Liver (tissue), 9 donors: ENCODE results near the gene SHC3. TPM values are rescaled to one million over a fixed set of nuclear protein-coding genes. Genes with fewer than 3 reads are reported as not detected.
A peak's percentile ranks its signal among the peaks of the same experiment; 100 is the strongest.

Experiments
- DNase-seq: peaks from one replicate; pipeline ENCODE4 v3.0.0-alpha.2; 2017; ENCODE audit warnings: low spot score
- H3K27ac ChIP-seq, 2 donors: one replicate each; pipeline ENCODE4 v1.7.0; 2013; ENCODE audit warnings: inconsistent platforms in 2 of 2, low read length in 2 of 2, control low read depth in 1 of 2, low read depth in 1 of 2, mild to moderate bottlenecking in 1 of 2
- H3K27me3 ChIP-seq, 4 donors: one replicate each; pipeline versions ENCODE4 v1.6.1 to v1.7.0; 2013; ENCODE audit warnings: low read length in 3 of 4, inconsistent platforms in 1 of 4, mild to moderate bottlenecking in 1 of 4, moderate library complexity in 1 of 4; ENCODE audit not compliant: control insufficient read depth in 4 of 4, insufficient read depth in 4 of 4
- H3K36me3 ChIP-seq, 4 donors: one replicate each; pipeline versions ENCODE4 v1.6.1 to v1.7.0; 2013; ENCODE audit warnings: low read length in 3 of 4, mild to moderate bottlenecking in 3 of 4, low read depth in 1 of 4, moderate library complexity in 1 of 4; ENCODE audit not compliant: control insufficient read depth in 4 of 4, insufficient read depth in 3 of 4
- H3K4me1 ChIP-seq, 4 donors: one replicate each; pipeline versions ENCODE4 v1.6.1 to v1.7.0; 2013; ENCODE audit warnings: low read length in 3 of 4, mild to moderate bottlenecking in 3 of 4, moderate library complexity in 1 of 4; ENCODE audit not compliant: control insufficient read depth in 4 of 4, insufficient read depth in 4 of 4
- H3K4me3 ChIP-seq, 3 donors: one replicate each; pipeline versions ENCODE4 v1.6.1 to v1.7.0; 2013; ENCODE audit warnings: low read length in 3 of 3, control low read depth in 1 of 3, low read depth in 1 of 3, mild to moderate bottlenecking in 1 of 3
- H3K9ac ChIP-seq, 2 donors: one replicate each; pipeline ENCODE4 v1.7.0; 2013; ENCODE audit warnings: low read length in 2 of 2, mild to moderate bottlenecking in 2 of 2, moderate library complexity in 2 of 2, control low read depth in 1 of 2, low read depth in 1 of 2
- H3K9me3 ChIP-seq, 4 donors: one replicate each; pipeline versions ENCODE4 v1.6.1 to v1.7.0; 2013; ENCODE audit warnings: low read length in 3 of 4; ENCODE audit not compliant: control insufficient read depth in 4 of 4
- ATF3 ChIP-seq: IDR thresholded peaks from 2 replicates; pipeline ENCODE4 v1.6.1; 2016; ENCODE audit warnings: antibody characterized with exemption
- CTCF ChIP-seq: fragments of 150-350 bp; IDR thresholded peaks from 2 replicates; pipeline ENCODE4 v1.5.1; 2017; ENCODE audit warnings: improper control_type of control experiment, low read depth, low read length; ENCODE audit not compliant: missing input control
- EGR1 ChIP-seq, 2 donors: IDR thresholded peaks; 2 replicates each; pipeline ENCODE4 v1.6.1; 2016 to 2018; ENCODE audit warnings: antibody characterized with exemption in 2 of 2, low read depth in 2 of 2
- FOXA1 ChIP-seq: IDR thresholded peaks from 2 replicates; pipeline ENCODE4 v1.6.1; 2016; ENCODE audit warnings: antibody characterized with exemption
- GABPA ChIP-seq, 2 donors: IDR thresholded peaks in 1 of 2; conservative IDR thresholded peaks in 1 of 2; 2 replicates each; pipeline ENCODE4 v1.6.1; 2016; ENCODE audit warnings: antibody characterized with exemption in 2 of 2, mild to moderate bottlenecking in 1 of 2, moderate library complexity in 1 of 2
- HNF4A ChIP-seq, 2 donors: conservative IDR thresholded peaks; 2 replicates each; pipeline ENCODE4 v1.6.1; 2016; ENCODE audit warnings: antibody characterized with exemption in 2 of 2, mild to moderate bottlenecking in 2 of 2
- JUND ChIP-seq, 2 donors: IDR thresholded peaks; 2 replicates each; pipeline ENCODE4 v1.6.1; 2016; ENCODE audit warnings: antibody characterized with exemption in 2 of 2
- MAX ChIP-seq: IDR thresholded peaks from 2 replicates; pipeline ENCODE4 v1.6.1; 2016; ENCODE audit warnings: antibody characterized with exemption
- RAD21 ChIP-seq, 2 donors: IDR thresholded peaks; 2 replicates each; pipeline ENCODE4 v1.6.1; 2016; ENCODE audit warnings: antibody characterized with exemption in 2 of 2, mild to moderate bottlenecking in 2 of 2
- REST ChIP-seq: IDR thresholded peaks from 2 replicates; pipeline ENCODE4 v1.6.1; 2016; ENCODE audit warnings: antibody characterized with exemption, mild to moderate bottlenecking
- RXRA ChIP-seq, 2 donors: IDR thresholded peaks; 2 replicates each; pipeline ENCODE4 v1.6.1; 2017 to 2018; ENCODE audit warnings: antibody characterized with exemption in 2 of 2, mild to moderate bottlenecking in 1 of 2
- TAF1 ChIP-seq: conservative IDR thresholded peaks from 2 replicates; pipeline ENCODE4 v1.6.1; 2016; ENCODE audit warnings: antibody characterized with exemption, mild to moderate bottlenecking
- YY1 ChIP-seq: IDR thresholded peaks from 2 replicates; pipeline ENCODE4 v1.6.1; 2016; ENCODE audit warnings: antibody characterized with exemption, mild to moderate bottlenecking
- ZBTB33 ChIP-seq: IDR thresholded peaks from 2 replicates; pipeline ENCODE4 v1.6.1; 2016; ENCODE audit warnings: antibody characterized with exemption
- WGBS: extraction: QIAGEN DNeasy Blood & Tissue Kit; methylation state at CpG from one replicate; pipeline ENCODE4 v1.1.7; 2013; 5-methylcytosine and 5-hydroxymethylcytosine counted together
- polyA plus RNA-seq, 2 donors: library from polyadenylated mRNA; stranded (reverse) in 1 of 2; unstranded in 1 of 2; fragments of 200-250 nt in 1 of 2; fragments of >200 nt in 1 of 2; fragmentation: Nextera tagmentation in 1 of 2; extraction: Ambion mirVana in 1 of 2; gene quantifications; one replicate each; pipeline versions ENCODE4 v1.2.1 to v1.2.3, GENCODE V29; 2013 to 2015
- total RNA-seq, 2 donors: library from RNA; depleted of rRNA; stranded (reverse); fragments of >200 nt; gene quantifications; one replicate each; pipeline ENCODE4 v1.2.3, GENCODE V29; 2014
- donor health status: healthy.
- donor health status: healthy.
- donor health status: healthy.
- donor health status: healthy.
- donor health status: healthy.

SHC3 gene
- total and polyA plus RNA-seq, 4 donors = 0.03 to 0.08 (median 0.04) TPM

GRCh38 chr9:89179540-89179894 lies 899 bp upstream of the SHC3 start:
- no peak for TF ChIP-seq GABPA (IDR thresholded peaks at IDR 0.05 in 1 of 2, conservative IDR thresholded peaks at IDR 0.05 in 1 of 2)
- no peak for TF ChIP-seq FOXA1
- TF ChIP-seq EGR1 (IDR thresholded peaks at IDR 0.05; ENCODE audit: low read depth in 2 of 2) = no peak
- no peak for TF ChIP-seq TAF1
- no peak for TF ChIP-seq ATF3
- TF ChIP-seq YY1 = no peak
- TF ChIP-seq RAD21 (IDR thresholded peaks at IDR 0.05) = no peak
- WGBS = 23% methylated on average over 4 of the region's 4 CpGs
- peak overlapping the region; percentile 74 to 84 for H3K27ac ChIP-seq
- no peaks in the 10 kb centered on the region for H3K36me3 ChIP-seq
- peak overlapping the region; percentile 28 to 43 for H3K9ac ChIP-seq
- peaks cover 0 to 7% (median 0%) of the 10 kb centered on the region in 4 donors for H3K27me3 ChIP-seq
- DNase-seq = no peak
- peak overlapping the region in 2 of 3 donors; percentile 22 to 42 for H3K4me3 ChIP-seq
- no peaks in the 10 kb centered on the region for H3K9me3 ChIP-seq
- H3K4me1 ChIP-seq = peaks cover 13 to 35% (median 28%) of the 10 kb centered on the region in 4 donors

- DNase-seq = no peak
- H3K4me3 ChIP-seq = peak overlapping the region in 1 of 3 donors; percentile 52
- H3K9me3 ChIP-seq = no peaks in the 10 kb centered on the region
- H3K27me3 ChIP-seq = peaks cover 0 to 7% (median 0%) of the 10 kb centered on the region in 4 donors
- TF ChIP-seq GABPA (IDR thresholded peaks at IDR 0.05 in 1 of 2, conservative IDR thresholded peaks at IDR 0.05 in 1 of 2) (no peak), REST (no peak), RXRA (IDR thresholded peaks at IDR 0.05) (no peak), JUND (IDR thresholded peaks at IDR 0.05) (no peak), ZBTB33 (no peak), MAX (no peak), HNF4A (conservative IDR thresholded peaks at IDR 0.05) (no peak), CTCF (no peak)
- no peaks in the 10 kb centered on the region for H3K36me3 ChIP-seq
- peak overlapping the region; percentile 17 to 28 for H3K9ac ChIP-seq
- H3K4me1 ChIP-seq = peaks cover 13 to 35% (median 28%) of the 10 kb centered on the region in 4 donors
- WGBS = 63% methylated on average over 11 of the region's 11 CpGs
- peak overlapping the region in 1 of 2 donors; percentile 74 for H3K27ac ChIP-seq
Observed at GRCh38 chr9:89178830-89179539, 367 bp upstream of the SHC3 start.
